Fibroblast of the aortic adventitia (primary cell): ENCODE results near the gene KLHL3. TPM values are rescaled to one million over a fixed set of nuclear protein-coding genes. Genes with fewer than 3 reads are reported as not detected.

Experiments
- DNase-seq: peaks from one replicate; pipeline ENCODE4 v3.0.0-alpha.2; 2010; ENCODE audit warnings: low read depth
- H3K4me3 ChIP-seq: 2 replicates; pipeline ENCODE4 v1.5.1; 2011; ENCODE audit warnings: low read depth, mild to moderate bottlenecking, control low read depth, low read length, moderate library complexity
- CTCF ChIP-seq: IDR thresholded peaks from 2 replicates; pipeline ENCODE4 v1.5.1; 2011; ENCODE audit warnings: mild to moderate bottlenecking, low read length, control low read depth, inconsistent platforms; ENCODE audit not compliant: insufficient read depth
- total RNA-seq: library from RNA; depleted of rRNA; stranded (reverse); fragments of >200 nt; gene quantifications from 2 replicates; pipeline ENCODE4 v1.2.3, GENCODE V29; 2012; ENCODE audit warnings: low replicate concordance

KLHL3 gene
- total RNA-seq, 1 donor = 1.3 TPM

GRCh38 chr5:137633896-137634295 lies 102.0 kb downstream of the KLHL3 start:
- no peak for DNase-seq
- TF ChIP-seq CTCF = no peak
- no peak overlapping the region for H3K4me3 ChIP-seq

GRCh38 chr5:137632716-137633115 lies 103.2 kb downstream of the KLHL3 start:
- DNase-seq = no peak
- H3K4me3 ChIP-seq = no peak overlapping the region
- TF ChIP-seq CTCF = no peak

GRCh38 chr5:137631453-137631852 lies 104.4 kb downstream of the KLHL3 start:
- no peak for DNase-seq
- TF ChIP-seq CTCF = no peak
- H3K4me3 ChIP-seq = no peak overlapping the region

- no peak overlapping the region for H3K4me3 ChIP-seq
- no peak for DNase-seq
- TF ChIP-seq CTCF = no peak
These were observed 104.9 kb downstream of the KLHL3 start for GRCh38 chr5:137630972-137631370.

- no peak for TF ChIP-seq CTCF
- DNase-seq = no peak
- no peak overlapping the region for H3K4me3 ChIP-seq
These were observed 105.5 kb downstream of the KLHL3 start for GRCh38 chr5:137630216-137630971.

- TF ChIP-seq CTCF = peak; percentile 90
- DNase-seq = peak; percentile 76
- H3K4me3 ChIP-seq = no peak overlapping the region
These were observed 106.2 kb downstream of the KLHL3 start for GRCh38 chr5:137629646-137630045.

- TF ChIP-seq CTCF = no peak
- no peak overlapping the region for H3K4me3 ChIP-seq
- DNase-seq = no peak
These were observed 108.2 kb downstream of the KLHL3 start for GRCh38 chr5:137627706-137628105.
